Measurements from ENCODE around the gene COBLL1.

COBLL1 gene

GRCh38 chr2:164757934-164758695 is 83.5 kb downstream of the COBLL1 start:
- Histone ChIP-seq H3K27ac (ENCODE audit: low read depth, low read length, poor library complexity, severe bottlenecking) (no peak overlapping the region), H3K27me3 (ENCODE audit: insufficient read depth, low read length) (no peaks in the 10 kb centered on the region), H3K4me1 (ENCODE audit: insufficient read depth, low read length, severe bottlenecking) (no peaks in the 10 kb centered on the region), H4K20me1 (ENCODE audit: insufficient read depth, low read length) (no peaks in the 10 kb centered on the region), H3K4me2 (ENCODE audit: low read length) (no peak overlapping the region), H3K79me2 (ENCODE audit: insufficient read depth, low read length) (no peaks in the 10 kb centered on the region), H3K9ac (ENCODE audit: low read length) (no peak overlapping the region), H3K9me2 (ENCODE audit: low read depth, low read length) (no peaks in the 10 kb centered on the region), H3K4me3 (ENCODE audit: low read depth, low read length, poor library complexity, severe bottlenecking) (no peak overlapping the region), H2AFZ (ENCODE audit: low read length) (no peak overlapping the region), H3K9me3 (ENCODE audit: low read length) (no peaks in the 10 kb centered on the region), H3K36me3 (ENCODE audit: insufficient read depth, low read length) (no peaks in the 10 kb centered on the region), H3F3A (ENCODE audit: insufficient read depth, low read length) (no peaks in the 10 kb centered on the region)
- TF ChIP-seq EZH2 (IDR thresholded peaks at IDR 0.05; ENCODE audit: borderline replicate concordance, low read length), result no peak
- TF ChIP-seq CTCF (IDR thresholded peaks at IDR 0.05; ENCODE audit: low read length), result no peak

GRCh38 chr2:164756773-164757172 is 84.8 kb downstream of the COBLL1 start:
- no peaks in the 10 kb centered on the region for H3K27me3 ChIP-seq (ENCODE audit: insufficient read depth, low read length)
- H4K20me1 ChIP-seq (ENCODE audit: insufficient read depth, low read length), result no peaks in the 10 kb centered on the region
- TF ChIP-seq CTCF (IDR thresholded peaks at IDR 0.05; ENCODE audit: low read length) (no peak), EZH2 (IDR thresholded peaks at IDR 0.05; ENCODE audit: borderline replicate concordance, low read length) (no peak)
- H3K9ac ChIP-seq (ENCODE audit: low read length), result no peak overlapping the region
- H3K9me2 ChIP-seq (ENCODE audit: low read depth, low read length), result no peaks in the 10 kb centered on the region
- no peaks in the 10 kb centered on the region for H3K4me1 ChIP-seq (ENCODE audit: insufficient read depth, low read length, severe bottlenecking)
- H3K4me3 ChIP-seq (ENCODE audit: low read depth, low read length, poor library complexity, severe bottlenecking), result no peak overlapping the region
- H3K4me2 ChIP-seq (ENCODE audit: low read length), result no peak overlapping the region
- no peaks in the 10 kb centered on the region for H3F3A ChIP-seq (ENCODE audit: insufficient read depth, low read length)
- H3K27ac ChIP-seq (ENCODE audit: low read depth, low read length, poor library complexity, severe bottlenecking), result no peak overlapping the region
- H3K36me3 ChIP-seq (ENCODE audit: insufficient read depth, low read length), result no peaks in the 10 kb centered on the region
- no peaks in the 10 kb centered on the region for H3K79me2 ChIP-seq (ENCODE audit: insufficient read depth, low read length)
- H3K9me3 ChIP-seq (ENCODE audit: low read length), result no peaks in the 10 kb centered on the region
- H2AFZ ChIP-seq (ENCODE audit: low read length), result no peak overlapping the region

- Histone ChIP-seq H3K9me2 (ENCODE audit: low read depth, low read length) (no peaks in the 10 kb centered on the region), H3K4me3 (ENCODE audit: low read depth, low read length, poor library complexity, severe bottlenecking) (no peak overlapping the region), H3K79me2 (ENCODE audit: insufficient read depth, low read length) (no peaks in the 10 kb centered on the region), H3K9me3 (ENCODE audit: low read length) (no peaks in the 10 kb centered on the region), H2AFZ (ENCODE audit: low read length) (no peak overlapping the region), H3K36me3 (ENCODE audit: insufficient read depth, low read length) (no peaks in the 10 kb centered on the region), H3K27ac (ENCODE audit: low read depth, low read length, poor library complexity, severe bottlenecking) (no peak overlapping the region), H3F3A (ENCODE audit: insufficient read depth, low read length) (no peaks in the 10 kb centered on the region), H3K4me1 (ENCODE audit: insufficient read depth, low read length, severe bottlenecking) (no peaks in the 10 kb centered on the region), H3K4me2 (ENCODE audit: low read length) (no peak overlapping the region), H4K20me1 (ENCODE audit: insufficient read depth, low read length) (no peaks in the 10 kb centered on the region), H3K9ac (ENCODE audit: low read length) (no peak overlapping the region), H3K27me3 (ENCODE audit: insufficient read depth, low read length) (no peaks in the 10 kb centered on the region)
- TF ChIP-seq EZH2 (IDR thresholded peaks at IDR 0.05; ENCODE audit: borderline replicate concordance, low read length) (no peak), CTCF (IDR thresholded peaks at IDR 0.05; ENCODE audit: low read length) (no peak)
These were observed 85.7 kb downstream of the COBLL1 start for GRCh38 chr2:164755952-164756351.

Data from OCI-LY1 (cell line).